ENCODE measurements around the gene CTNNBL1. TPM values are rescaled to one million over a fixed set of nuclear protein-coding genes. Genes with fewer than 3 reads are reported as not detected.

CTNNBL1 gene
- total and polyA plus RNA-seq, 2 of the 4 experiments (the other 2 are of a cell fraction) = 29.9 to 34.1 TPM

- POLR2A ChIA-PET (ENCODE audit: unreplicated experiment) = no interaction called here
- H3K23ac ChIP-seq (ENCODE audit: low read depth, low read length) = no peak overlapping the region
- H2AFZ ChIP-seq (replicated peaks; ENCODE audit: low read length, poor library complexity) = no peak overlapping the region
- no peaks in the 10 kb centered on the region for H3K27me3 ChIP-seq (ENCODE audit: control insufficient read depth, insufficient read depth, low read length)
- peaks cover 18% of the 10 kb centered on the region for H3K36me3 ChIP-seq (ENCODE audit: control insufficient read depth, insufficient read depth, low read length)
- no peak overlapping the region for H2BK20ac ChIP-seq (ENCODE audit: low read depth, low read length)
- intact Hi-C loops (cut with micrococcal nuclease) = no loop called here
- no peak overlapping the region for H3K14ac ChIP-seq (replicated peaks; ENCODE audit: low read depth, low read length)
- H4K91ac ChIP-seq (ENCODE audit: insufficient read depth, low read depth, low read length) = no peak overlapping the region
- H3K9me3 ChIP-seq (ENCODE audit: control insufficient read depth, insufficient read depth, low read length) = no peaks in the 10 kb centered on the region
- TF ChIP-seq, protein P1, sequence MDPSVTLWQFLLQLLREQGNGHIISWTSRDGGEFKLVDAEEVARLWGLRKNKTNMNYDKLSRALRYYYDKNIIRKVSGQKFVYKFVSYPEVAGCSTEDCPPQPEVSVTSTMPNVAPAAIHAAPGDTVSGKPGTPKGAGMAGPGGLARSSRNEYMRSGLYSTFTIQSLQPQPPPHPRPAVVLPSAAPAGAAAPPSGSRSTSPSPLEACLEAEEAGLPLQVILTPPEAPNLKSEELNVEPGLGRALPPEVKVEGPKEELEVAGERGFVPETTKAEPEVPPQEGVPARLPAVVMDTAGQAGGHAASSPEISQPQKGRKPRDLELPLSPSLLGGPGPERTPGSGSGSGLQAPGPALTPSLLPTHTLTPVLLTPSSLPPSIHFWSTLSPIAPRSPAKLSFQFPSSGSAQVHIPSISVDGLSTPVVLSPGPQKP (IDR thresholded peaks at IDR 0.05; ENCODE audit: borderline replicate concordance, low read depth, low read length) = no peak
- TF ChIP-seq, protein P2, sequence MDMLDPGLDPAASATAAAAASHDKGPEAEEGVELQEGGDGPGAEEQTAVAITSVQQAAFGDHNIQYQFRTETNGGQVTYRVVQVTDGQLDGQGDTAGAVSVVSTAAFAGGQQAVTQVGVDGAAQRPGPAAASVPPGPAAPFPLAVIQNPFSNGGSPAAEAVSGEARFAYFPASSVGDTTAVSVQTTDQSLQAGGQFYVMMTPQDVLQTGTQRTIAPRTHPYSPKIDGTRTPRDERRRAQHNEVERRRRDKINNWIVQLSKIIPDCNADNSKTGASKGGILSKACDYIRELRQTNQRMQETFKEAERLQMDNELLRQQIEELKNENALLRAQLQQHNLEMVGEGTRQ (IDR thresholded peaks at IDR 0.05; ENCODE audit: low read depth, low read length) = no peak
- TF ChIP-seq SMC3 (IDR thresholded peaks at IDR 0.05; ENCODE audit: low read depth, low read length) (no peak), RAD21 (IDR thresholded peaks at IDR 0.05; ENCODE audit: low read length) (no peak), RFX5 (IDR thresholded peaks at IDR 0.05; ENCODE audit: low read depth, low read length) (no peak), RCOR1 (IDR thresholded peaks at IDR 0.05; ENCODE audit: insufficient replicate concordance, low read length) (no peak), FOS (IDR thresholded peaks at IDR 0.05; ENCODE audit: low read depth, low read length) (no peak), MAZ (IDR thresholded peaks at IDR 0.05; ENCODE audit: borderline replicate concordance, low read depth, low read length) (no peak), POLR2A (IDR thresholded peaks at IDR 0.05; ENCODE audit: low read depth, low read length) (no peak)
- TF ChIP-seq, protein P3, sequence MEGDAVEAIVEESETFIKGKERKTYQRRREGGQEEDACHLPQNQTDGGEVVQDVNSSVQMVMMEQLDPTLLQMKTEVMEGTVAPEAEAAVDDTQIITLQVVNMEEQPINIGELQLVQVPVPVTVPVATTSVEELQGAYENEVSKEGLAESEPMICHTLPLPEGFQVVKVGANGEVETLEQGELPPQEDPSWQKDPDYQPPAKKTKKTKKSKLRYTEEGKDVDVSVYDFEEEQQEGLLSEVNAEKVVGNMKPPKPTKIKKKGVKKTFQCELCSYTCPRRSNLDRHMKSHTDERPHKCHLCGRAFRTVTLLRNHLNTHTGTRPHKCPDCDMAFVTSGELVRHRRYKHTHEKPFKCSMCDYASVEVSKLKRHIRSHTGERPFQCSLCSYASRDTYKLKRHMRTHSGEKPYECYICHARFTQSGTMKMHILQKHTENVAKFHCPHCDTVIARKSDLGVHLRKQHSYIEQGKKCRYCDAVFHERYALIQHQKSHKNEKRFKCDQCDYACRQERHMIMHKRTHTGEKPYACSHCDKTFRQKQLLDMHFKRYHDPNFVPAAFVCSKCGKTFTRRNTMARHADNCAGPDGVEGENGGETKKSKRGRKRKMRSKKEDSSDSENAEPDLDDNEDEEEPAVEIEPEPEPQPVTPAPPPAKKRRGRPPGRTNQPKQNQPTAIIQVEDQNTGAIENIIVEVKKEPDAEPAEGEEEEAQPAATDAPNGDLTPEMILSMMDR (conservative IDR thresholded peaks at IDR 0.05; ENCODE audit: low read depth, low read length) = no peak
- no peak overlapping the region for H2AK5ac ChIP-seq (ENCODE audit: low read depth, low read length)
- no peak overlapping the region for H2BK120ac ChIP-seq (ENCODE audit: low read depth, low read length)
- no peak overlapping the region for H4K8ac ChIP-seq (ENCODE audit: low read depth in 2 of 2, low read length in 2 of 2)
- in situ Hi-C loops (cut with MboI; ENCODE audit: low sequenced_read_pairs) = no loop called here
- H3K9ac ChIP-seq (ENCODE audit: low read depth, low read length) = no peak overlapping the region
- peaks cover 0 to 19% of the 10 kb centered on the region in 2 experiments; a peak in 3 of 4 replicates for H3K79me1 ChIP-seq (ENCODE audit: low read depth in 1 of 2, low read length in 2 of 2)
- dilution Hi-C loops (cut with HindIII; ENCODE audit: low sequenced_read_pairs, unreplicated experiment) = no loop called here
- no peak overlapping the region for H4K5ac ChIP-seq (ENCODE audit: low read depth, low read length)
- H2BK15ac ChIP-seq (ENCODE audit: low read depth, low read length) = no peak overlapping the region
- no peak overlapping the region for H3K18ac ChIP-seq (ENCODE audit: low read depth, low read length)
- no peaks in the 10 kb centered on the region; the same call in 1 of the 2 replicates for H3K4me1 ChIP-seq (ENCODE audit: control insufficient read depth, insufficient read depth, low read length)
- 100% methylated on average over 4 of the region's 7 CpGs; no CpG with 5 or more reads in 1 of the 2 experiments for WGBS, 2 experiments (ENCODE audit: extremely low coverage in 2 of 2, insufficient read length in 1 of 2)
- no peak overlapping the region for H2BK5ac ChIP-seq (ENCODE audit: low read depth, low read length, poor library complexity, severe bottlenecking)
- H3K4me3 ChIP-seq (ENCODE audit: insufficient read depth, low read depth, low read length) = no peak overlapping the region
- H3K4me2 ChIP-seq (ENCODE audit: low read depth, low read length) = no peak overlapping the region
- CTCF ChIA-PET = no interaction called here
- peaks cover 5% of the 10 kb centered on the region; the same call in 1 of the 2 replicates for H4K20me1 ChIP-seq (ENCODE audit: insufficient read depth, low read length)
- ATAC-seq (ENCODE audit: low read depth) (no peak), DNase-seq (no peak)
- peaks cover 19% of the 10 kb centered on the region for H3K9me1 ChIP-seq (ENCODE audit: insufficient read depth, low read length)
- no peak overlapping the region for H3K4ac ChIP-seq (ENCODE audit: low read depth, low read length)
- no peak overlapping the region for H2AK9ac ChIP-seq (replicated peaks; ENCODE audit: low read depth, low read length, poor library complexity)
- H3K27ac ChIP-seq (ENCODE audit: insufficient read depth, low read length) = no peak overlapping the region
- BruUV-seq (replicated peaks) = no TSS peak
- no peak overlapping the region for H3K56ac ChIP-seq (ENCODE audit: extremely low read depth, insufficient read depth, low read length)
These were observed 114.6 kb downstream of the CTNNBL1 start for GRCh38 chr20:37808233-37809070.
